M059J (cell line): ENCODE measurements around the gene IQCF2. TPM values are rescaled to one million over a fixed set of nuclear protein-coding genes. Genes with fewer than 3 reads are reported as not detected.
"Not testable (repeated sequence)": the region's sequence is repeated elsewhere in the genome, so short reads cannot be mapped to it uniquely, and the experiment has no call there.

Source experiments
- DNase-seq: peaks from one replicate; pipeline ENCODE4 v3.0.0-alpha.2; 2012; ENCODE audit warnings: low read depth
- total RNA-seq: library from RNA; depleted of rRNA; stranded (reverse); fragments of >200 nt; shearing (Covaris generic); gene quantifications from 2 replicates; pipeline ENCODE4 v1.2.3, GENCODE V29; 2014; rRNA removed

IQCF2 gene
- not detected in 2 replicates for total RNA-seq

- no peak for DNase-seq
These were observed at the start of gene IQCF2 for GRCh38 chr3:51860703-51861665. TSS of gene IQCF2 (plus strand) at chr3:51861615. CDS start at chr3:51861667, 52 bp downstream.

GRCh38 chr3:51813539-51813938 is 47.9 kb upstream of the IQCF2 start:
- DNase-seq, result peak; percentile 12

- DNase-seq, result no peak
These were observed 47.4 kb upstream of the IQCF2 start for GRCh38 chr3:51814034-51814433.

GRCh38 chr3:51815614-51816013 is 45.8 kb upstream of the IQCF2 start:
- no peak for DNase-seq

- no peak for DNase-seq
These were observed 44.7 kb upstream of the IQCF2 start for GRCh38 chr3:51816723-51817122.

GRCh38 chr3:51817375-51817774 is 44.0 kb upstream of the IQCF2 start:
- DNase-seq, result no peak

- no peak for DNase-seq
These were observed 42.3 kb upstream of the IQCF2 start for GRCh38 chr3:51819151-51819550.

GRCh38 chr3:51819709-51820406 is 41.6 kb upstream of the IQCF2 start:
- peak; percentile 5 for DNase-seq

GRCh38 chr3:51828297-51828696 is 33.1 kb upstream of the IQCF2 start:
- no peak for DNase-seq

GRCh38 chr3:51830345-51830744 is 31.1 kb upstream of the IQCF2 start:
- no peak for DNase-seq

GRCh38 chr3:51830836-51831385 is 30.5 kb upstream of the IQCF2 start:
- no peak for DNase-seq

GRCh38 chr3:51836606-51837005 is 24.8 kb upstream of the IQCF2 start:
- DNase-seq, result no peak

GRCh38 chr3:51845129-51845528 is 16.3 kb upstream of the IQCF2 start:
- no peak for DNase-seq

- DNase-seq, result not testable (repeated sequence)
These were observed 6.0 kb upstream of the IQCF2 start for GRCh38 chr3:51855411-51855810.

GRCh38 chr3:51862886-51863285 is 1.5 kb downstream of the IQCF2 start:
- no peak for DNase-seq

- not testable (repeated sequence) for DNase-seq
These were observed 7.5 kb downstream of the IQCF2 start for GRCh38 chr3:51868896-51869295.

GRCh38 chr3:51869304-51869703 is 7.9 kb downstream of the IQCF2 start:
- DNase-seq, result no peak

GRCh38 chr3:51873253-51873766 is 11.9 kb downstream of the IQCF2 start:
- DNase-seq, result no peak

GRCh38 chr3:51873876-51874275 is 12.5 kb downstream of the IQCF2 start:
- DNase-seq, result no peak

GRCh38 chr3:51874411-51874810 is 13.0 kb downstream of the IQCF2 start:
- DNase-seq, result no peak

GRCh38 chr3:51874889-51875288 is 13.5 kb downstream of the IQCF2 start:
- DNase-seq, result peak; percentile 2

GRCh38 chr3:51875501-51875900 is 14.1 kb downstream of the IQCF2 start, which contains the start of gene IQCF5:
TSS of gene IQCF5 (minus strand) at chr3:51875601. CDS start at chr3:51875531, 70 bp downstream.
- no peak for DNase-seq
